Fibroblast of the conjunctiva (primary cell): ENCODE measurements around the gene EARS2.
A peak's percentile ranks its signal among the peaks of the same experiment; 100 is the strongest.
"Not testable (repeated sequence)": the region's sequence is repeated elsewhere in the genome, so short reads cannot be mapped to it uniquely, and the experiment has no call there.

Experiments used
- DNase-seq: peaks from one replicate; pipeline ENCODE4 v3.0.0-alpha.2; 2010; ENCODE audit warnings: low read depth

EARS2 gene

DNA sequence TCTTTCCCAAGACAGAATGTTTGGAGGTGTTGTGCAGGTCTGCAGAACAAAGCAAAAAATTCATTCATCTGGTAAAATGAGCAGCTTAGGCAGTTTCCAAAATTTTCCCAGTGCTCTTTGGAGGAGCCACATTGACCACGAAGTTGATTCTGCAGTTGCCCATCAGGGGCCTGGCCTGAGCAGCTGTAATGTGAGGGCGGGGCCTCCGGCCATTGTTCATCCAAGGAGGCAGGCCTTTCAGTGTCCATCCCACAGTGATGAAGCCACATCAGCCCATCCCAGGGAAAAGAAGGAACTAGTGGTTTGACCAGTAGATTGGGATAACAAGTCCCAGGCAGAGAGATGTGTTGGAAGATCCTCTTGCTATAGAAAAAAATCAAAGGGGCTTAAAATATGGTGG lies 10.5 kb upstream of the EARS2 start:
- no peak for DNase-seq

DNA sequence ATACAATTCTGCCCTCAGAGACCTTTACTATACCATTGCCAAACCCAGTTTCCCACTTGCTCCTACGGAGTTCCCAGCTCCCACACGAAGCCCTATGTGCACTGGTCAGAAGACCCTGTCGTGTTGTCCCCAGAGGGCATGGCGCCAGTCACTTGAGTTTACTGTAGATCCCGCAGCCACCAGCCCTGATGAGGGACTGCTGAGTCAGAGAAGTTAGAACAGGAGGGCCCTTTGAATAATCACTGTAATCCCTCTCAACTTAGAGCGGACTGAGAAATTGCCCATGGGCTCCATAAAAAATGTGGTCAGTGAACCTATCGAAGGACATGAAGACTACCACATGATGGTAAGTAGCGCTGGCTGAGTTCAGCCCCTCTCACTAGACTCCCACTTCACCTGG lies 9.6 kb upstream of the EARS2 start:
- DNase-seq, result no peak

- DNase-seq, result no peak
Observed at GRCh38 chr16:23564575-23565363, 7.6 kb upstream of the EARS2 start.

GRCh38 chr16:23563186-23563585 lies 6.0 kb upstream of the EARS2 start:
- DNase-seq, result no peak

DNA sequence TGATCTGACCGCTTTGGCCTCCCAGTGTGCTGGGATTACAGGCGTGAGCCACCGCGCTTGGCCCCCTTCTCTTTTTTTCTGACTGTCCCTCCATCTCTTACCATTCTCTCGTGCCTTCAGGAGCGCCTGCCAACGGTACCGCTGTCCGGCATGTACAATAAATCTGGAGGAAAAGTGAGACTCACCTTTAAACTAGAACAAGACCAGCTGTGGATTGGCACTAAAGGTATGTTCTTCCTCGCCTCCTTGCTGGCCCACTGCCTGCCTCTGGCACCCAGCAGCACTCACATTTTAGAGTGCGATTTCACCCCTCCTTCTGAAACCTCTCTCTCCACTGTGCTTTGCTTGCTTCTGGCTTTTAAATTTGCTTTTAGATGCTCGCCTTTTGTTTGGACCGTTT lies 5.4 kb upstream of the EARS2 start:
- DNase-seq, result no peak

DNA sequence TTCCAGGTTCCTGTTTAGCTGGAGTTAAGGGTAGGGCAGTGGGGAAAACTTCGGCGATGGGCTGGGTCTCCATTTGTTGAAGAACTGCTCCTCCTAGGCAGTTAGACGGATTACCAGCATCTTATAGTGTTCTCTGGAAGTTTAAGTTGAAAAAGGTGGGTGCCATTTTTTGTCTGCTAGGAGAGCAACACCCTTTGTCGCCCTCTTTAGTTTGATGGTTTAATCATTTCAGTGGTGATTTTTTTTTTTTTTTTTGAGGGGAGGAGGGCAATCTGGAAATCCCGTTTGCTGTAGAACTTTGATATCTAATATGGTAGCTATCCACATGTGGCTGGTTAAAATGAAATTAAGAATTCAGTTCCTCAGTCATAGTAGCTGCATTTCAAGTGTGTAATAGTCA lies 4.4 kb upstream of the EARS2 start:
- no peak for DNase-seq

GRCh38 chr16:23557779-23558702 lies 891 bp upstream of the EARS2 start:
- DNase-seq, result peak; percentile 6

GRCh38 chr16:23554536-23554935 lies 2.6 kb downstream of the EARS2 start:
- no peak for DNase-seq

DNA sequence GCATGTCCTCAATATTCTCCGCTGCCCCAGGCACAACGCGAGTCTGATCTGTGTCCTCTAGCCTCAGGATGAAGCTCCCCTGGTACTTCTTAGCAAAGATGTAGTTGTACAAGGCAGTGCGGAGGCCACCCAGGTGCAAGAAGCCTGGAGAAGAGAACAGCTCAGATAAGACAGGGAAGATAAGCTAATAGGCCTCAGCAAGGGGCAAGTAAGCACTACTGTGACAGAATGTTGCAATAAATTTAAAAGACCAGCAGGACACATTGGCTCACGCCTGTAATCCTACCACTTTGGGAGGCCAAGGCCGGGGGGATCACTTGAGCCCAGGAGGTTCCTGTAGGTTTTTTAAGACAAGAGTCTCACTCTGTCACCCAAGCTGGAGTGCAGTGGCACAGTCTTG lies 5.0 kb downstream of the EARS2 start:
- no peak for DNase-seq

DNA sequence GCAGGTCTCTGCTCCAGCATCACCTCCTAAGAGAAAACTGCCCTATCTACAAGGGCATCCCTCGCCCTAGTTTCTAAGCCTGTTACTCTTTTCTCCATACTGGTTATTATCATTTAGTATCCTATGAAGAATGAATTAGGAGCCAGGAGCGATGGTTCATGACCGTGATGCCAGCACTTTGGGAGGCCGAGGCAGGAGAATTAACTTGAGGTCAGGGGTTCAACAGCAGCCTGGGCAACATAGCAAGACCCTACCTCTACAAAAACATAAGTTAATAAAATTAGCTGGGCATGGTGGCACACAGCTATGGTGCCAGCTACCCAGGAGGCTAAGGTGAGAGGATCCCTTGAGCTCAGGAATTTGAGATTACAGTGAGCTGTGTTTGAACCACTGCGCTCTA lies 7.2 kb downstream of the EARS2 start:
- no peak for DNase-seq

GRCh38 chr16:23544436-23544835 lies 12.7 kb downstream of the EARS2 start:
- no peak for DNase-seq

DNA sequence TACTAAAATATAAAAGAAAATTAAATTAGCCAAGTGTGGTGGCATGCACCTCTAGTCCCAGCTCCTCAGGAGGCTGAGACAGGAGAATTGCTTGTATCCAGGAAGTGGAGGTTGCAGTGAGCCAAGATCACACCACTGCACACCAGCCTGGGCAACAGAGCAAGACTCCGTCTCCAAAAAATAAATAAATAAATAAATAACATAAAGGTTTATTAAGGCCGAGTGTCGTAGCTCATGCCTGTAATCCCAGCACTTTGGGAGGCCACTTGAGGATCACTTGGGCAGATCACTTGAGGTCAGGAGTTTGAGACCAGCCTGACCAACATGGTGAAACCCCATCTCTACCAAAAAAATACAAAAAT lies 16.4 kb downstream of the EARS2 start:
- not testable (repeated sequence) for DNase-seq

GRCh38 chr16:23539984-23540816 lies 16.9 kb downstream of the EARS2 start:
- DNase-seq, result no peak

DNA sequence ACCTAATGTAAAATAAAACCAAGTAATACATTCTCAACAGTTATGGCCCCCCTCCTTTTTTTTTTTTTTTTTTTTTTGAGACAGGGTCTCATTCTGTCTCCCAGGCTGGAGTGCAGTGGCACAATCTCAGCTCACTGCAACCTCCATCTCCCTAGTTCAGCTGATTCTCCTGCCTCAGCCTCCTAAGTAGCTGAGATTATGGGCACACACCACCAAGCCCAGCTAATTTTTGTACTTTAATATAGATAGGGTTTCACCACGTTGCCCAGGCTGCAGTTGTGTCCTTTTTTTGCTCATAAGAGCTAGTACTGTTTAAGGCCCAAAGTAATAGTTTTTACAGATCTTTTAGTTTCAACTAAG lies 18.3 kb downstream of the EARS2 start:
- DNase-seq, result no peak

- no peak for DNase-seq
Observed at GRCh38 chr16:23537390-23537789, 19.8 kb downstream of the EARS2 start.

DNA sequence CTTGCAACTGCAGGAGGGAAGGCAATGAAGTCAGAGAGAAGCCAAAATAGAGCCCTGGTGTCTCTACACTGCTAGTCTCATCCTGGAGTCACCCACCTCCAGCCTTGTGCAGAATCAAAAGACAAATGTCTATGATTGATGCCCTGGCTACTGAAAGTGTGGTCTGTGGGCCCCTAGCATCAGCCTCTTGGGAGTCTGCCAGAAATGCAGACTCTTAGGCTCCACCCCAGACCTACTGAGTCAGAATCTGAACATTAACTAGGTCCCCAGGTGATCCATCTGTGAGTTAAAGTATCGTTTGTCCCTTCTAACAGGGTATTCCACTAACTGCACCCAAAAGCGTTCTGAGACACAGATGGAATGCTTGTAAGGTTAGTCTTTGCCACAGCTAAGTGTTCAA lies 21.2 kb downstream of the EARS2 start:
- no peak for DNase-seq

- no peak for DNase-seq
Observed at GRCh38 chr16:23534868-23535860, 22.0 kb downstream of the EARS2 start.

DNA sequence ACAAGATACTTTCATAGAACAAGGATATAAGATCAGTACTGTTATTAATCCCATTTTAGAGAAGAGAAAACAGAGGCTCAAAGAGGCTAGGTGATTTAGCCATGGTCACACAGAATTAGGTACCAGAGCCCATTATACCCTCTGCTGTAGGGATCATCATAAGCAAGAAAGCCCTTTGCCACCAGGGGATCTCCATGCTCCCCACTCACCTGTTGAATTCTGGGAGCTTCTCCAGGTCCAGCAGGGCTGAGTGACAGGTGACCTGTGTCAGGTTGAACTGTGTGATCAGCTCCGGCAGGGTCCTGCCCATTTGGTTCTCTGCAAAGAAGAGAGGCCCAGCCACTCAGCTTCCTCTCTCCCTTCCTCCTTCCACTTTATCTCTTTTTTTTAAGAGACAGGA lies 24.7 kb downstream of the EARS2 start:
- no peak for DNase-seq

- DNase-seq, result no peak
Observed at GRCh38 chr16:23530062-23530461, 27.1 kb downstream of the EARS2 start.

DNA sequence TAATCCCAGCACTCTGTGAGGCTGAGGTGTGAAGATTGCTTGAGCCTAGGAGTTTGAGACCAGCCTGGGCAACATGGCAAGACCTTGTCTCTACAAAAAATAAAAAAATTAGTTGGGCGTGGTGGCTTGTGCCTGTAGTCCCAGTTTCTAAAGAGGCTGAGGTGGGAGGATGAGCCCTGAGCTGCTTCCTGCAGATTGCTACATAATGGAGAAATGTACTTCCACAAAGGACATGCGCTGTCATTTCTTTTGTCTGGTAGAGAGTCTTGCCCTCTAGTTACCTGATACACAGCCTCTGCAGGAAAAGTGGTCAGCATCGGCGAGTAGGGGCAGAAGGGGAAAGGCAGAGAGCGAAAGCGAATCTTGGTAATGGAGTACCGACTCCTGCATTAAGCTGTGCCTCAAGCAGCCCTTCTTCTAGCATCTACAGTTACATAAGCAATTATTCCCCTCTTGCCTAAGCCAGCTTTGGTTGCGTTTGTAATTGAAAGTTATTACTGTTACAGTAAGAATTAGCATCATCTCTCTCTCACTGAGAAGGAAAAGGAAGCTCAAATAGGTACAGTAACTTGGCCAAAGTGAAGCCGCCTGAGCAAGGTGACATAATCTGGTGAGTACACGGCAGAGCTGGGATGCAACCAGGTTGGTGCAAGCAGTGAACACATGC lies 28.4 kb downstream of the EARS2 start:
- no peak for DNase-seq
